HG02970 (cell line): ENCODE results near the gene KCNMA1.

Experiments used
- ATAC-seq: cut with Tn5 transposase; IDR thresholded peaks from one replicate; pipeline ENCODE4 v1.9.1; 2021; ENCODE audit warnings: mild to moderate bottlenecking, moderate library complexity, moderate number of reproducible peaks; ENCODE audit not compliant: unreplicated experiment, low FRiP score

Gene KCNMA1

GRCh38 chr10:77635402-77636227 lies 2.0 kb downstream of the KCNMA1 start:
- no peak for ATAC-seq

GRCh38 chr10:77634939-77635338 lies 2.7 kb downstream of the KCNMA1 start:
- ATAC-seq: no peak

GRCh38 chr10:77633376-77633775 lies 4.2 kb downstream of the KCNMA1 start:
- no peak for ATAC-seq

DNA sequence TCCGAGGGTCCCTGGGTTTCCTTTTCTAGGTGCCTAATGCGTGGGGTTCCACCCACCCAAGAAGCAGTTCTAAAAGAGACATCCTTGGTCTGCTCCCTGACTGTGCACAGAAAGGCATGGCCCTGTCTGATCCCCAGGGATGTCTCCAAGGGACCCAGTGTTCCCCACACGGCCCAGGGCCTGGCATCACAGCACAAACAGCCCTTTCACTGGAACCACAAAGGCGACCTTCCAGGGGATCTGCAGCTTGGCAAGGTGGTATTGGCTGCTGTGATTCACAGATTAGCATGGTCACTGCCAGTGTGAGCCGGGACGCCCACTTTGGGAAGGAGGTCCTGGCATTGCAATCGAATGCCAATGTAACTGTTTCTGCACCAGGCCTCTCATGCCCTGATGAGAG lies 6.4 kb downstream of the KCNMA1 start:
- ATAC-seq: no peak

GRCh38 chr10:77630507-77630848 lies 7.1 kb downstream of the KCNMA1 start:
- ATAC-seq: no peak

GRCh38 chr10:77629775-77630506 lies 7.7 kb downstream of the KCNMA1 start:
- no peak for ATAC-seq

DNA sequence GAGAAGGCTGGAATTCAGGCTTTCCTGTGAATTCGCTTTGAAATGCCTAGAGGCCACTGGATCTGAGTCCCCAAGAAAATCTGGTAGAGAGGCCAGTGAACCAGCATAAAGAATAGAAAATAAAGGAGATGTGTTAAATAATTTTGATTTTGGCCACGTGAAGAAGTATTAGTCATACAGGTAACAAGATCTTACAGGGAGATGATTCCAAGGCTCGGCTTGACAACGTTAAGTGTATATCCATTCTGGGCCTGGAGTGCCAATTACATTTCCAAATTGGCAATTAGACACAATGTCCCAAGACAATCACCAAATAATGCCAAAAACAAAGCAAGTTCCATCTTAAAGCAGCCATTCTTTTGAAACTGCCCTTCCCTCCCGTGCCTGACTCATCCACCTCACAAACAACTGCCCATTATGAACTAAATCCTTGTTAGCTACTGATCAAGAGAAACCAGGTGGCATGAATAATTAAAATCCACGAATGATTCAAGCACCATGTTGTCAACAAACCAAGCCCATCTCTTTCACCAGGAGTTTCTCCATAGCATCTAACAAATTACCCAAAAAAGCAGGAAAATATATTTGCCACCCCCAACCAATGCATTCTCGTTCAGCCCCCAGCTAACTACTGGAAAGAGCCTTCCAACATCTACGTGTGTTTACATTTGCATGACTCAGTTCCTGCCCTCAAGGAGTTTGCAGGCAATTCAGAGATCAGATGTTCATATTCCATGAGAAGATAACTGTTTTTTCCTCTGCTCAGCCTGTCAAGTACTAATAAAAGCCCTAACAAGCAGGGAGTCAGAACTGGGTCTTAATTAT lies 8.5 kb downstream of the KCNMA1 start:
- no peak for ATAC-seq

DNA sequence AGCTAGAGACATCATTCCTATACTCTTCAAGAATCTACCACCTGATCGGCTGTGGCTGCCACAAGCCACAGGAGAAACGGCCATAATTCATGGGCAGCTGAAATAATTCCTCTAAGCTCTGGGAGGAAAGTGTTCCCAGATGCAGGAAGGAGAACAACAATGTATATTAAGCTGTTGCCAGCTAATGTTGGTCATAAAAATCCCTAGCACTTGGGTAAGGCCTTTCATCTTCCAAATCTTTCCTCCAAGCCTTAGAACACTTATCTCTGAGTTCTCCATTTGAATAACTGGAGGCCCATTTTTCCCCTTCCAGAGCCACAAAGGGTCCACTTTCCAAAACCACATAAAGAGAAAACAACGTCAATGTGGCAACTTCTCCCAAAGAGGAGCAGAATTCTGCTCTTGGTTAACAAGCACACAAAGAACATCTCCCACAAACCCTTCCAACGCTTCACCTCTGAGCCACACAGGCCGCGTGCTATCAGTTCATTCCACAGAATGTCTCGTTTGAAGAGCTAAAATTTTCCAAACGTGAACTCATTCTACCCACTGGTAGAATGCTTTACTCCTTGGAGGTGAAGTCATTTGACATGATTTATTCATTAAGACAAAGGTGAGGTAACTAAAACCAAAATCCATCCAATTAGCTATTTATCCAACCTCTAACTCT lies 11.2 kb downstream of the KCNMA1 start:
- no peak for ATAC-seq

GRCh38 chr10:77625379-77625778 lies 12.2 kb downstream of the KCNMA1 start:
- ATAC-seq: no peak

DNA sequence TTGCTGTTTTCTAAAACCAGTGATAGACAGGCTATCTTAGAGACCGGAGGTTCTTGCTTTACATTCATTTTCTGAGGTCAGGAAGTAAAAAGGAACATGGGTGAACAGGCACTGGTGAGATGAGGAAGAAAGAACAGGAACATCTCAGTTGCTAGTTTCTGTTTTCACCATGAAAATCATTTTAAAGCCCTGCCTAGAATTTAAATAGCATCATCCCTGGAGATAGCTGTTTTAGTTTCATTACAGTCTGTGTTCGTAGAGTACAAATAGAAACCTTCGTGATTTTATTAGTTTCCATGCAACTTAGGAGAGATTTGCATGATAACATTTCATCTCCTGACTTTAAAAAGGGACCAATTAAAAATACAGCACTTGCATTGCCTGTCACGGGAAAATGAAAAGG lies 14.7 kb downstream of the KCNMA1 start:
- no peak for ATAC-seq

GRCh38 chr10:77620731-77621130 lies 16.9 kb downstream of the KCNMA1 start:
- no peak for ATAC-seq

- no peak for ATAC-seq
Observed at GRCh38 chr10:77619964-77620703, 17.5 kb downstream of the KCNMA1 start.

GRCh38 chr10:77618117-77618516 lies 19.5 kb downstream of the KCNMA1 start:
- ATAC-seq: no peak

- no peak for ATAC-seq
Observed at GRCh38 chr10:77616766-77617165, 20.8 kb downstream of the KCNMA1 start.

DNA sequence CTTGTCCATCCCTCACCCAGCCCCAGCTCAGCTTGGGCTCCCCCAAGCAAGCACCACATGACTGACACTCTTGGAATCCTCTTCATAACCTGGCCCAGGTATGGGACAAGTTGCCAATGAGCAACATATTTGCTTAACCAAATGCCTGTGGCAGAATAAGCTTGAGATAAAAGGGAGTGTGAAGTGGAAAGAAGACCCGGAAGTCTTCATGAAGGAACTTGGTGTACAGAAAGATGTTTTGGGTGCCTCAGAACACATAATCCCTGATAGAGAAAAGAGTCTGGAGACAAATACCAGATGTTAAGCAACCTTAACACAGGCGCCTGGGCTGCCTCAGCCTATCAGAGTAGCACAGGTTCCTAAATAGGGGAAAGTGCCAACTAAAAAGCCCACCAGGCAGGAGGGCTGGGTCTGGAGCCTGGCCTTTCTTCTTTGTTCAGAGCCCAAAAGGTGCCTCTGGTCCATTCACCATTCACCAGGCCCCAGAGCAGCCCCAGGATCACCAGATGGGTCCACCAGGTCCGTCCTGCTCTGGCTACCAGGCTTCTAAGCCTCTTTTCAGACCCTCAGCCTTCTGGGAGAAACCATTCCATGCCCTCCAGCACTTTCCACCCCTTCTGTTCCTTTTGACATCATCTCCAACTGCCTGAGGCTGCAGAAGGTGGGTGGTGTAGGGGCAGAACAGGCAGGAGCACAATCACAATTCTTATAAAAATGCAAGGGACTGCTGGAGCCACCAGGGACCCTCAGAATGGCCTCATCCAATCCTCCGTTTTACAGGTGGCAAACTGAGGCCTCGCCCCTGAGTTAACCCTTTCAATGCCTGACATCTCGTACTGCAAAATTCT lies 22.6 kb downstream of the KCNMA1 start:
- no peak for ATAC-seq

DNA sequence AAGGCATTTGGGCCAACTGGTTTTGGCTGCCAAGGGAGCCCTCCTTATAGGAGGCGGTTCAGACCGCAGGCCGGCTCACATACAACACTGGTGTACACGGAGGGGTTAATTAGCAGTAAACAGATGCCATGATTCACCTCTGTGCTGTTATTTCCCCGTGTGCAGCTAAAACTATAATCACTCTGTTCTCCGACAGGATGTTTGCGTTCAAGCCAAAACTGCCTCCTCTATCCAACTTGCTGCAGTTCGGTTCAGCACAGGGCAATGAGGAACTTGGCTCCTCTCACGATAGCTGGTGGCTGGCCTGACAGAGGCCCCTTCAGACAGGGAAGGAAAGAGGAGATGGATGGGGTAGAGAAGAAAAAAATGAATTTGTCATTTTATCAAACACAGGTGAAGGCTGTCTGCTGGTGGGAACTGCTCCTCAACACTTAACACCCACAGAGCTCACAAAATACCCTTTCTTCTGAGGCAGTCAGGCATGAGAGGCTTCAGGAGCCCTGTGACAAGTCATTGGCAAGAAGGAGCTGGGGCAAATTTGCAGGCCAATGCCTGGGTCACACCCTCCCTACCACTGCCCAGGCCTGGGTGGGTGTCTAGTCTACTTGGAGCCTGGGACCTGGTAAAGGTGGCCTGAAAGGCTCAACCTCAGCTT lies 24.0 kb downstream of the KCNMA1 start:
- ATAC-seq: no peak

- no peak for ATAC-seq
Observed at GRCh38 chr10:77611670-77612069, 25.9 kb downstream of the KCNMA1 start.

DNA sequence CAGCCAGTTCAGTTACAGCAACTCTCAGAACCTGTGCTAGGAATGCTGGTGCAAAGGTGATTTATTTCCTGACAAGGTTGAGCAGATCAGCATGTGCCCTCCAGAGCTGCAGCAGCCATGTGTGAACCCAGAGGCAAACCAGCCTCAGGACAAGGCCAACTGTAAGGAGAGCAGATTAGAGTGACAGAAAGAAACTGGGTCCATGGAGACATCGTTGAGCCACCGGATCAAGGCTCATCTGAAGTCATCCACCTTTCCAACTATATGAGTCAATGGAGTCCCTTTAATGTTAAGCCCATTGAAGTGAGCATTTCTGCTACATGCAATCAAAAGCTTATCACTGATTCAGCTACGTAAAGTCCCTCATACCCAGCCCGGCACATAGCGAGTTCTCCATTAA lies 26.4 kb downstream of the KCNMA1 start:
- ATAC-seq: no peak
